GM19023 (cell line): ENCODE results near the gene TMCO4.
"Not testable (repeated sequence)": the region's sequence is repeated elsewhere in the genome, so short reads cannot be mapped to it uniquely, and the experiment has no call there.

Experiments used
- ATAC-seq: cut with Tn5 transposase; IDR thresholded peaks from one replicate; pipeline ENCODE4 v1.9.1; 2021; ENCODE audit warnings: mild to moderate bottlenecking, moderate library complexity; ENCODE audit not compliant: unreplicated experiment

The TMCO4 gene

DNA sequence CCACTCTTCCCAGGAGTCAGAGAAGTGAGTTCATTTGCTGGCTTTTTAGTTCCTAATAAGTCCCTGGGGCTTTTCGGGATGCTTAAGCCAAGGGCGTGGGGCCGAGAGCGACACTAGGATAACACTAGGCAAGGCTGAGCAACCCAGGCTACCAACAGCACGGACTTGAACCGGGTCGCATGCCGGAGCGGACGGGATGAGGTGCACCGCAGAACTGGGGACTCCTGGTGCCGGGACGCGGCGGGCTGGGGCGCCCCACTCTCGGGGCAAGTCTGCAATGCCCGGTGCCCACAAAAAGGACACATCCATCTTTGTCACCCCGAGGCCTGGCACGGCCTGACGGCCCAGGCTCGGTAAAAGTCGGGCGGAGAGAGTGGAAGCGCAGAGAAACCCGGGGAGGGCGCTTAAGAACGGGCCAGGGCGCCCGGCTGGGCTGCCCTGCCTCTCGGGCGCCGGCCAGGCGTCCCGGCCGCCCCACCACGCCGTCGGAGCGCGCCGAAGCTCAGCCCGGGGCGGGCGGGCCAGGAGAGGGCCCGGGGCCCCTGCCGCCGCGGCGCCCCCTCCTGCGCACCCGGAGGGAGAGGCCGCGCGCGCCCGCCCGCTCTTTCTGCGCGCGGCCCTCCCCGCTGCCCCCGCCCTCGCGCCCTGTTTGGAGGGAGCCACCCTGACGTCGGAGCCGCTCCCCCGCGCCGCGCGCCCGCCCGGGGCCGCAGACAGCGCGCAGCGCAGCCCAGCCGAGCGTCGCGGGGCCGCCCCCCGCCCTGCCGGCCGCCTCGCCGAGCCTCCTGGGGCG, 155.9 kb downstream of the TMCO4 start, which contains the start of gene NBL1:
NBL1 (plus strand) TSS at position 710 of the 793 bp plus-strand sequence. CDS start 10,720 bp downstream, outside the sequence.
- no peak for ATAC-seq

DNA sequence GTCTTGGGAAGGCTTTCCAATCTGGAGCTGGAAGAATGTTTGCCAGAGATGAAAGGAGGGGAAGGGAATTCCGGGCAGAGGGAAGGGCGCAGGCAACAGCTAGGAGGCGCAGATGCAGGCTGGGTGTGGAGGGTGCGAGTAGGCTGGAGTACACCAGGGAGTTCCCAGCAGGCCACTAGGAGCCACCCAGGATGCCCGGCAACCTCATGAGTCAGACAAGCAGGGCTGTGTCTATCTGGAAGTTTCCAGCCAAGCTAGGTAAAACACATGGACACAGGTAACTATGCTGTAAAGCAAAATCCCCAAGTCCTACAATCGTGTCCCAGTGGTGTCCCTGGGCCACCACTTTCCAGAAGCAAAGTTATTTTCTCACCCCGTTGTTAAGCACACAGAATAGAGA, 156.6 kb downstream of the TMCO4 start:
- ATAC-seq, result no peak

DNA sequence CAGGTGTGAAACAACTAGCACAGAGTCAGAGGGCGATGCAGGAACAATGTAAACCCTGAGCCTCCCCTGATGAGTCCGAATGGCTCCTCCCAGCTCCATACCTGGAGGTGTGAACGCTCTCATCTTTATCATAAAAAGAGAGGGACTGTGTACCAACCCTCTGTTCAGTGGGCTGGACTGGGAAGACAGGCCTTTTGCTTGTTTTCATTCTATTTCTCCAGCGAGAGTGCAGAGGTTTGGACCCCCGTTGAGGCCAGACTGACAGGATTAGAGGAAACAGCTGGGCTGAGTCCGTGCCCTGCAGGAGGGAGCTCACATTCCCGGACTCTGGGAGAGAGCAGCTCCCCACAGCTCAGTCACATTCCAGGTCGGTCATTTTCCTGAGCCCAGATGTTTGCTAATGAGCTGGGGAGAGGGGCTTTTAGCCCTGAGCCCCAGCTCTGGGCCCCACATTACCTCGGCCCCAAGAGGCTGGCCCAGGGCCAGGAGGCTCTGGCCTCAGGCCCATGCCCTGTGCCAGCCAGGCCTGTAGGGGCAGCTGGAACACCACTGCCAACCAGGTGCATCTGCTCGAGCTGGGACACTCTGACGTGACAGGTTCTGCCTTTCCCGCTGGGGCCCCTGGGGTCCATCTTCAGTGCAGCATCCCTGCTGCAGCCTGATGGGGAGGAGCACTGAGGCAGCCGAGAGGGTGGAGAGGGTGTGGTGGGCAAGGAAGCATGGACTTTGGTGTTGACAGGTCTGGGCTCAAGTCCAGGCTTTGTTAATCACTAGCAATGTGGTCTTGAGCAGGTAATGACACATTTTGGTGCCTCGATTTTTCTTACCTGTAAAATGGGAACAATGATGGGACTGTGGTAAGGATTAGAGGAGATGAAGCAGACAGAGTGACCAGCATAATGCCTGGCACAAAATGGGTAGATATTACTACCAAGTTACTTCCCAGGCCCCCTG, 159.1 kb downstream of the TMCO4 start:
- no peak for ATAC-seq

GRCh38 chr1:19639999-19640362, 159.7 kb downstream of the TMCO4 start:
- ATAC-seq, result no peak

DNA sequence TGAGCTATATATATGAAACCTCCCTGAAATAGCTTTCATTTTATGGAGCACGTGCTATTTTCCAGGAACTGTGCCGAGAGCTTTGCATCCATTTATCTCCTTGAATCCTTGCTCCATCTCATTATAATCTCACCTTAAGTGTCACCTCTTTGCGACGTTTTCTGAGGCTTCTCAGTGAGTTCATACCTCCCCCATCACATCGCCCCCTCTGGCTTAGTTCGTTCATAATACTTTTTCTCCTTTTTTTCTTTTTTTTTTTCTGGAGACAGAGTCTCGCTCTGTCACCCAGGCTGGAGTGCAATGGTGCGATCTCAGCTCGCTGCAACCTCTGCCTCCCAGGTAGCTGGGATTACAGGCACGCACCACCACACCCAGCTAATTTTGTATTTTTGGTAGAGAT, 160.5 kb downstream of the TMCO4 start:
- ATAC-seq, result not testable (repeated sequence)

DNA sequence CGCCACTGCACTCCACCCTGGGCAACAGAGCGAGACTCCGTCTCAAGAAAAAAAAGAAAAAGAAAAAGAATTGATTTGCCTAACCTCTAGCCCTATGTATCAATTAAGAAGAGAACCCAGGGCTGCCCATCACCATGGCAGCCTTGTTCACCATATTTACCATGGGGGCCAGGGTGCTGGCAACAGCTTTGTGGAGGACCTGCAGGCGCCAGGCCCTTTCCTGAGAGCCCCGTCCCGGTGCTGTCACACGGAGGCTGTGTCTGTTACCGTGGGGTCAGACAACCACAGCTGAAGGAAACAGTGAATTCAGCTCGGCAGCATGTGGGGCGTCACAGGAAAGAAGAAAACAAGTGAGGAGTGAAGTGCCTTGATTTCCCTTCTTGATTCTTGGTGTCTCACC, 162.1 kb downstream of the TMCO4 start:
- ATAC-seq, result no peak

DNA sequence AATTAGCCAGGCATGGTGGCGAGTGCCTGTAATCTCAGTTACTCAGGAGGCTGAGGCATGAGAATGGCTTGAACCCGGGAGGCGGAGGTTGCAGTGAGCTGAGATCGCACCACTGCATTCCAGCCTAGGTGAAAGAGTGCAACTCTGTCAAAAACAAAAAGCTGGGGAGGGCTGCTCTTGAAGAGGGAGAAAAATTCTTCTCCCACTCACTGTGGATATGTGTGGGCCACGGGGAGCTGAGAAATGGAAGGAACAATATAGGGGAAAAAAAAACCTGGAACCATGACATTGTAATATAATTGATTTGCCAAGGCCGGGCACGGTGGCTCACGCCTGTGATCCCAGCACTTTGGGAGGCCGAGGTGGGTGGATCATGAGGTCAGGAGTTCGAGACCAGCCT, 163.0 kb downstream of the TMCO4 start:
- not testable (repeated sequence) for ATAC-seq

DNA sequence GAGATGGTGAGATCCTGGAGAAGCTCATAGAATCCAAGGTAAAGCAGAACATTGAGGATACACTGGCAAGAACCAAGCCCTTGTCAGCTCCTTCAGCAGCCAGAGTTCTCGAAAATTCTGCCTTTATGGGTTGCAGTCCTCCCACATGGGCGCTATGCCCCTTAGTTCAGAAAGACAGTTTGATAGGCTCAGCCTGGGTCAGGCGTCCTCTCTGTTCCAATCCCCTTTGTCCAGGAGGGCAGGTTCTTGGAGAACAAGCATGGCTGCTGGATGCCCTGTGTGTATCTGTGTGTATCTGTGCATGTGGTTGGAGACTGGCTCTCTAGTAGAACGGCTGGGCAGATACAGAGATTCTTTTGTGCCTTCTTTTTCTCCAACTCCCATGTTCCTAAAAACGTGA, 163.7 kb downstream of the TMCO4 start:
- no peak for ATAC-seq

DNA sequence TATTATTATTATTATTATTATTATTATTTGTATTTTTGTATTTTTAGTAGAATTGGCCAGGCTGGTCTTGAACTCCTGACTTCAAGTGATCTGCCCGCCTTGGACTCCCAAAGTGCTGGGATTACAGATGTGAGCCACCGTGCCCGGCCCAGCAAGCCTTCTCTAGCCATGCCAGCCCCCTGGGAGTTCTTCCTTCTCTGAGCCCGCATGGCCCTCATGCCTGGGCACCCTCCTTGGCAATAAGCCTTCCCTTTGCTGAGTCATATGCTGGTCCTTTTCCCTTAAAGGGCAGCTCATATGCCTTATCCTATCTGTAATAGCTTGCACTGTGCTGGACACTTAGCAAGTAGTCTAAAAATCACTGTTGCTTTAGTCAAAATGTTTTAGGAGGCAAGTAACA, 164.1 kb downstream of the TMCO4 start:
- ATAC-seq, result no peak

- ATAC-seq, result not testable (repeated sequence)
These were observed 164.7 kb downstream of the TMCO4 start for GRCh38 chr1:19635064-19635463.

DNA sequence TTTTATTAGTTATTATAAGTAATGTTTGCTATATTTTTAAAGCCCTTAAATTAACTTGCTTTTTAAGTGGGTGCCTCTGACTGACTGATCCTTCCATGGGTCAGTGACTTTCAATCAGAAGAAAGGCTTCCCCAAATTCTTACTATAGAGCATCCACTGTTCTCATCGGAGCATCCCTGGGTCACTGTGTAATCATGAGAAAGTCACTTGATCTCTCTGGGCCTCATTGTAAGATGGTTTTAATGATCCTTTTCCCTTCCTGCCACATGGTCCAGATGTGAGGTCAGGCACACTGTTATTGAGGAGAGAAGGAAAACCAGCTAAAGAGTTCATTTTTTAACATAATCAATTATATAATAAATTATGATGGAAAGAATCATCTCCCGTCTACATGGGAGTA, 166.6 kb downstream of the TMCO4 start:
- ATAC-seq, result no peak
